ENCODE results near the gene IL17REL.
A peak's percentile ranks its signal among the peaks of the same experiment; 100 is the strongest.
"Not testable (repeated sequence)": the region's sequence is repeated elsewhere in the genome, so short reads cannot be mapped to it uniquely, and the experiment has no call there.

IL17REL gene

DNA sequence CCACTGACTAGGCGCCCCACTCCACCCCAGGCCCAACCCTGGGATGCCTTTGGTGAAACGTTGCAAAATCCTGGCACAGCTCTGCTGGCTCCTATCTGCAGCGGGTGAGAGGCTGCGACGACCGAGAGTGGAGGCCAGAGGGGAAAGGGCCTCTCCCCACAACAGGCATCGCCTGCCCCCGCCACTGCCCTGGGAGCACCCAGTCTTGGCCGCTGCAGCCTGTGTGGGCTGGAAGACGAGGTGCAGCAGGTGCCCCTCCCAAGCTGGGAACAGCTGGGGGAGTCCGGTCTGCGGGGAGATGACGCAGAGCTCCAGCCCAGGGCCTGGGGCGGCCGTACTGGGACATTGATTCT lies 56.2 kb downstream of the IL17REL start:
- DNase-seq (ENCODE audit: low read depth): no peak

DNA sequence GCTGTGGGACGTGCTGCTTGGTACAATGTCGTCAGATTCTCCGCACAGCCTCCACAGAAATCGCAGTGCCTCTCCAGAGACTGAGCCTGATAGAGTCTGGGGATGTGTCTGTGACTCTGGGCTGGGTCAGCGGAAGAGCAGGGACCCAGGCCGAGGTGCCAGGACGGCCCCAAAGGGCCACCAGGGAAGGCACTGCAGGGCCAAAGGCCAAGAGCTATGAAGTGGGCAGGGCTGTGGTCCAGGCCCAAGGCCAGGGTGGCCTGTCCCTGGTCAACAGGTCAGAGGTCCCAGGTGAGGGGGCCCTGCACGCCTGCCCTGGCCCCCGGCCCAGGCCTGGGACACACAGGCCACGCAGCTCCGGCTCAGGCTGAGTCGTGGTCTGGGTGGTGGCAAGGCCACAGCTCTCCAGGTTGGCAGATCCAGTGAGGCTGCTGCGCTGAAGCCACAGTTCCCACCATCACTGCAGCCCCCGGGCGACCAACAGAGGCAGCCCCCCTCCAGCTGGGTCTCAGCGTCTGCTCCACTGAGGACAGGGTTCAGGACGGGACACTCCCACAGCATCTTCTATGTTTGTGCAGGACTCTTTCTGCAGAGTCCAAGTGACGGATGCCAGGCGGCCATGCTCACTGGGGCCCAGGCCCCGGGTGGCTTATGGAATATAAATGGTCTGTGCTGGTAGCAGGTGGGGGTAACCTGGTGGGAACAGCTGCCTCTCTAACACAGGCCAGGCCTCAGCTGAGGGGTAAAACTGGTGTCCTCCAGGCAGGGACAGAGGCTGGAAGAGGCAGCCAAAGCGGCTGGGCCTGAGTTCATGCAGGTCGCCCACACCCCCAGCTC lies 56.8 kb downstream of the IL17REL start:
- DNase-seq (ENCODE audit: low read depth): no peak

DNA sequence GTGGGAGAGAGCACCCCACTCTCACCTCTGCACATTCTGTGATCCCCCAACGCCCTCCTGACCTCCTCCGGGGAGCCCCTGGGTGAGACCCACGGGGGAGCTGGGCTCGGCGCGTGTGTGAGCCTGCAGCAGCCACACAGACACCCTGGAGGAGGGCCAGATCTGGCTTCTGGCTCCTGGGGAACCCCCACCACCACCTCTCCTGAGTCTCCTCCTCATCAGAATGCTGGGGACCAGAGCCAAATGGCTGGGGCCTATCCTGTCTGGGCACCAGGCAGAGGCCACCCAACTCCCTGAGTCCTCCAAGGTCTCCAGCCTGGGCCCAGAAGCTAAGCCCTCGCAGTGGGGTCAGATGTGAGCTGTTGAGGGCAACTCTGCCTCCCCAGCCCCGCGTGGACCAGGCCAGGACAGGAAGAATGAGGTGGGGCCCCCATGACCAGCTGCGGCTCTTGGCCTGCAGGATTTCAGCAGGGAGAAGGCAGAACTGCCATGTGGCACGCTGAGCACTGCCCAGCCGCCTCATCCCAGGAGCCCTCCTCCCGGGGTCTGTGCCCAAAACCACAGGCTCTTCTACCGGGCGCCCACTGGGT lies 57.5 kb downstream of the IL17REL start:
- DNase-seq (ENCODE audit: low read depth): no peak

DNA sequence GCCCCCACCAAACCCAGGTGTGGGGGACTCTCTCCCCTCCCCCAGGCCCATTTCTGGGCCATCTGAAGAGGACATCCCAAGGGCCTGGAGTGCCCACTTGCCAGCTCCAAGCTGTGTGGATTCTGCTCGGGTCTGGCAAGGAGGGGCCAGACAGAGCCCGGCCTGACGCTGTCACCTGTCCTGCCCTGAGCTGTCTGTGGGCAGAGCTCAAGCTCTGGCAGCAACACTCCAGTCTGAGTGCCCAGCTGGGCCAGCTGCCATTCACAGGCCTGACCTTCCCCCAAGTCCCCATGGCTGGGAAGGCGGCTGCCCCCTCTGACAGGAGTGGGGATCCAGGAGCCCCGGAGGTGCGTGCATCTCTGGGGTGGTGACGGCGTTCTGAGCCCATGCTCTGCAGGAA lies 58.2 kb downstream of the IL17REL start:
- no peak for DNase-seq (ENCODE audit: low read depth)

DNA sequence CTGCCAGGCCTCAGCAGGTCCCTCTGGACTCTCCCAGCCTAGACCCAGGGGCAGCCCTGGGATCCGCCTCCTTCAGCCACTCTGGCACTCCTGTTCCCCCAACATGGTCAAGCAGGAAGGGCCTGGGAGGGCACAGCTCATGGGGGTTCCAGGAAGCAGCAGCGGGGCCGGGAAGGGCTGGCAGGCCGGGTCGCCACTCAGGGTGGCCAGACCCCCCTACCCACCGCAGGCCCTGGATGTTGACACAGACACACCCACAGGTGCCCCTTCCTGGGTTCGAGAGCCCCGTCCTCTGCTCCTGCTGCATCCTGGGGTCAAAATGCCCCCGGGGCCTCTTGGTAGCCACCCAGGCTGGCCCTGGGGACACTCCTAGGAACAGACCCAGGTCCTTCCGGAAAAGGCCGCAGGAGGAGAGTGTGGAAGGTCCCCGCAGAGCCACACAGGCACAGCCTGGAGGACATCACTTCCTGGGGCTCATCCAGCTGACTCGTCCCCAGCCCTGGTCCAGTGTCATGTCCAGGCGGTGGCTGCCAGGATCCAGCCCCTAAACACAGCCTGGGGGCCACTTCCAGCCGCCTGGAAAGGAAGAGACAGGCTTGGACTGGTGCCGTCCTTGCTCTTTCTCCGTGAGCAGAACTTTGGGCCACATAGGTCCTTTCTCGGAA lies 58.8 kb downstream of the IL17REL start:
- DNase-seq (ENCODE audit: low read depth): no peak

DNA sequence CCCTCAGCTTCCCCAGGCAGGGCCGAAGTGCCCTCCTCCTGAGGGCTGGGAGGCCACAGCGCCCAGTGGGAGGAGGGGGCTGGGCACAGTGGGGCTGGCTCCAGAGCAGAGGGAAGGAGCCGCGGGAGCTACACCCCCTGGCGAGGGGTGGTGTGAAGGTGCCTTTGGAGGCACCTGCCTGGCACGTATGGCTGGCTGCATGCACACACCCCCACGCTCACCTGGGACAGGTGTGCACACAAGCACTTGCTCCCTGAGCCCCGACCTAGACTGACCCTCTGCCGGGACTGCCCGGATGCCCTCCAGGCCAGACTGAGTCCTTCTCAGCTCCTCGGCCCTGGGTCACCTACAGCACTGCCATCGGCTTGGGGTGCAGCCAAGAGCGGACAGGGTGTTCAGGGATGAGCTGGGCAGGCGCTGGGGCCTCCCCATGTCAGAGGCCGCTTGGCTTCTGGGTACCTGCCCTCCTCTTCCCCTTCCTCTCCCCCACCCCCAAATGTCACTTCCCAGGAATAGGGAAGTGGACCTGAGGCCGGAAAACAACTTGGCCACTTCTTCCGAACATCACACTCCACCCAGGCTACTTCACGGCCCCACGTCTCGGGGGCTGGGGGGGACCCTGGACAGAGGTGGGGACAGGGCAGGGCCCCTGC lies 59.4 kb downstream of the IL17REL start:
- DNase-seq (ENCODE audit: low read depth): no peak

DNA sequence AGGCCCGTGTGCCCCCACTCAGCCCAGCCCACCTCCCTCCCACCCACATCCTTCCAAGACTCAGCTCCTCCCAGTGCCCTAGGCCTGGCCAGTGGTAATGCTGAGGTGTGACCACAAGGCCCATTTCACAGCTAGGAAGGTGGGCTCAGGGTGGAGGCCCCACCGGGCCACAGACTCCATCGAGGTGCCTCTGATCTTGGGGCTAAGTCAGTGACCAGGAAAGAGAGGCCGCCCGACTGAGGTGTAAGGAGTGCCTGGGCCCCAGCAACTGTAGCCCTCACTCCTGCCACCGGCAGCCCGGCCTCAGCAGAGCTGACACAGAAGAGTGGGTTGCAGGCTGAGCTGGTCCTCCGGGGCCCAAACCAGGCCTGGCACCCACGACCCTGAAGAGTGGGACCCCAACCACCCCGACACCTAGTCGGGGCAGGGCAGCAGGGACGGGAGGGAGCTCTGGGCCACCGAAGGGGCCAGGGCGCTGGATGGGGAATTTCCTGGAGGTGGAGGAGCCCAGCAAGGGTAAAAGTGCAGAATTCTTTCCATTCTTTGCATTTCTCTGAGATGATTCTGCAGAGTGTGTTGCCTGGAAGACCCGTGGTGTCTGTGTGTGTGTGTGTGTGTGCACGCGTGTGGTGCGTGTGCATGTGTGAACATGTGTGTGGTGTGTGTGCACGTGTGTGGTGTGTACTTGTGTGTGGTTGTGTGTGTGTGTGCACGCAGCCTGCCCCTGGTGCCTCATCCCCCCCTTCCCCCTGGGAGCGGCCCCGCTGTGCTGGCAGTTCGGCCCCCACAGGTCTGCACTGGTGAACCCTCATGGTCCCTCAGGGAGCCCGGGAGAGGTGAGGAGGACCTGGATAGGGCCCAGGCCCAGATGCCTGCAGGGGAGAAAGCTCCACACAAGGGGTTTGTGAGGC lies 60.3 kb downstream of the IL17REL start:
- peak; percentile 61 for DNase-seq (ENCODE audit: low read depth)

DNA sequence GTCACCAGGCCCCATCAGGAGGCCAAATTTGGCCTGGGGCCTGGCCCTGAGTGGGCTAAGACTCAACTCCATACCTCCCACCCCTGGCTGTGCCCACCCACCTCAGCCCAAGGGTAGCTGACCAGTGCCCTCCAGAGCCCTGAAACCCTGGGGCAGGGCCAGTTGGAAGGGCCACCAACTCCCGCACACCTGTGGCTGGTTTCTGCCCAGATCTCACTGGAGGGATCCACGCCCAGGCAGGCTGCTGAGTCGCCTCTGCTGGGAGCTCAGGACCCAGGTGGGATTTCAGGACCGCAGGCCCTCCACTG lies 60.9 kb downstream of the IL17REL start:
- no peak for DNase-seq (ENCODE audit: low read depth)

DNA sequence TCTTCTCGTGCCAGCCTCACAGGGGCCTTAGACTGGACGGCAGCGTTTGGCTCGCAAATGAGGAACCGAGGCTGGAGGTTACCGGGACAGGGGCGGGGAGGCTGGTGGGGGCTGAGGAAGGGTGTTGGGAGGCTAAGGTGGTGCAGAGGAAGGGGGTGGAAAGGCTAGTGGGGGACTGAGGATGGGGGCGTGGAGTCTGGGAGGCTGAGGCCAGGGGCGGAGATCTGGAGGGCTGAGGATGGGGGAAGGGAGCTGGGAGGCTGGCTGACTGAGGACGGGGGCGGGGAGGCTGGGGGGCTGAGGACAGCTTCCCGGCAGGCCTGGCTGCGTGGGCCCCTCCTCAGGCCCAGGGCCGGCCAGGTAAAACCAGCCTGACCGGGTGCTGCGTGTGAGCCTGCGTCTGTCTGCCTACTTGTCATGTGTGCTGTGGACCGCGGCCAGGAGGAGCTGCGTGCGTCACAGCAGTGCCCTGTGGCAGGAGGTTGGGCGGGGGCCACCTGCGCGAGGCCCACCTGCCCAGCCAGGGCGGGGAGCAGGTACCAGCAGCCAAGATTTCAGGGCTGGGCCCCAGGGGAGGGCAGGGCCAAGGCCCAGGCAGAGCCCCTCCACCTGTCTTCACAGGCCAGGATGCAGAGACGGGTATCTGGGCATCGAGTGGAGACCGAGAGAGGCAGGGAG lies 61.4 kb downstream of the IL17REL start:
- no peak for DNase-seq (ENCODE audit: low read depth)

DNA sequence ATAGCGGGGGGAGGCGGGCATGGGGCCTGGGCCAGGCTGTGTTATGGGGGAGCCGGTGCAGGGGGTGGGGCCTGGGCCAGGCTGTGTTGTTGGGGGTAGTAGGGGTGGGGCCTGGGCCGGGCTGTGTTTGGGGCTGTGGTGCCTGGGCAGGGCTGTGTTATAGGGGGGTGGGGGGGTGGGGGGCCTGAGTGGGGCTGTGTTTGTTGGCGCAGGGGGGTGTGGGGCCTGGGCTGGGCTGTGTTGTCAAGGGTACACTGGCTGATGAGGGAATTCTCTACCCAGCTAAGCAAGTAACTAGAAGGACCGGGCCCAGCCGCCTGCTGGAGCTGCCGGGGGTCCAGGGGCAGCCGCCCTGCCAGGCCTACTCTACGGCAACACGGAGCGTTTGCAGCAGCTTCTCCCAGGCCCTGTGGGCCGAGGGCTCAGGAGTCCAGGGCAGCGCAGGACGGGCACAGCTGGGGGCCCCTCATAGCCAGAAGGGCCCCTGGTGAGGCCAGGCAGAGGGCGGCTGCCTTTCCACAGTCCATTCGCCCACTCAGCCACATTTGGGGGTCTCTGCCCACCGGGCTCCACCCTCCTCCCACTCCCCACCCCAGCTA lies 62.1 kb downstream of the IL17REL start:
- no peak for DNase-seq (ENCODE audit: low read depth)

DNA sequence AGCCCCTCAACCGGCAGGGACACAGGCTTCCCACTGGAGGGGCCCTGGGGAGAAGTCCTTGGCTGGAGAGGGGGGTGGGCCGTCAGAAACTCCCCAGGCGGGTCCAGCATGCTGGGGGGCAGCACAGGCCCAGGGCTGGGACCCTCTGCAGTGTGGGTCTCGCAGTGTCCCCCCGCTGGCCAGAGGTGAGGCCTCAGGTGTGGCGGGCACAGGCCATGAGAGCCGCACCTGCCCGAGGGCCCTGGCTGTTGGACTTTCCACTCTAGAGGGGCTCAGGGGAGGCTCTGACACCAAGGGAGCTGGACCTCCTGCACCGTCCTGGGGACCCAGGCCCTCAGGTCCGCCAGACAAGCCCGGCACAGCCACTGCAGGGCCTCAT lies 62.7 kb downstream of the IL17REL start:
- DNase-seq (ENCODE audit: low read depth): no peak

DNA sequence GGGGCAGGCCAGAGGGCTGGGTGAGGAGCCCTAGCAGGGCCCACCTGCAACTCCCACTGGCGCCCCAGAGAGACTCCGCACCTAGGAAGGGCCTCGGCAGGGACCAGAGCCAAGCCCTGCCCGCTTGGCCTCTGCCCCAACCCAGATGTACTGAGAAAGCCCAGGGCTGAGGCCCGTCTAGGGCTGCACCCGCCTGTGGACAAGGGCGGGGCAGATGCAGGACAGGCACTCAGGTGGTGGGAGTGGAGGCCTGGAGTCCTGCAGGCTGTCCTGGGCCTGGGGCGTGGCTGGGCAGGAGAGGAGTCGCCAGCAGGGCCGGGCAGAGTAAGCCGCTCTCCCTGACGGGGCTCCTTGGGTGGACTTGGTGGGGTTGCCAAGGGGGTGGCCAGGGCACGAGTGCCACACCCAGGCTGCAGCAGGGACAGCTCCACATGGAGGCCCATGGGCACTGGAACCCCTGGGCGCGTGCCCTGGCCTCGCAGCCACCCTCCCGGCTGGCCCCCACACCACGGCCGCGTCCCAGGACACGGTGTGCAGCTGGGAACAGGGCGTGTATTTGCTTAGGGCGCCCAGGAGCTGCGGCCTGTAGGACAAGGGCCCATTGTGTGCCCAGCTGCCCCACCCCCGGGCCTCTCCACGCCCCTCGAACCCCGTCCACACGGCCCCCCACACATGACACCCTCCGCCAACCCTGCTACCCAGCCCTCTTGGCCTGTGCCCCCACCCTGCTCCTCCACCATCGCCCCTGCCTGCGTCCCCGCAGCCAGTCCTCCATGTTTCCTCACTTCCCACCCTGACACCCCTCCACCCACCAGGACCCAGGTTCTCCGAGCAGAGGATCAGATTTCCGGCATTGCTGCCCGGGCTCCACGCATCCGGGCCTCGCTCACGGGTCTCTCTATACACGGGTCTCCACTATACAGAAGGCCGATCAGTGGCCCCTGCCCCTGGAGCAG lies 63.3 kb downstream of the IL17REL start:
- no peak for DNase-seq (ENCODE audit: low read depth)

DNA sequence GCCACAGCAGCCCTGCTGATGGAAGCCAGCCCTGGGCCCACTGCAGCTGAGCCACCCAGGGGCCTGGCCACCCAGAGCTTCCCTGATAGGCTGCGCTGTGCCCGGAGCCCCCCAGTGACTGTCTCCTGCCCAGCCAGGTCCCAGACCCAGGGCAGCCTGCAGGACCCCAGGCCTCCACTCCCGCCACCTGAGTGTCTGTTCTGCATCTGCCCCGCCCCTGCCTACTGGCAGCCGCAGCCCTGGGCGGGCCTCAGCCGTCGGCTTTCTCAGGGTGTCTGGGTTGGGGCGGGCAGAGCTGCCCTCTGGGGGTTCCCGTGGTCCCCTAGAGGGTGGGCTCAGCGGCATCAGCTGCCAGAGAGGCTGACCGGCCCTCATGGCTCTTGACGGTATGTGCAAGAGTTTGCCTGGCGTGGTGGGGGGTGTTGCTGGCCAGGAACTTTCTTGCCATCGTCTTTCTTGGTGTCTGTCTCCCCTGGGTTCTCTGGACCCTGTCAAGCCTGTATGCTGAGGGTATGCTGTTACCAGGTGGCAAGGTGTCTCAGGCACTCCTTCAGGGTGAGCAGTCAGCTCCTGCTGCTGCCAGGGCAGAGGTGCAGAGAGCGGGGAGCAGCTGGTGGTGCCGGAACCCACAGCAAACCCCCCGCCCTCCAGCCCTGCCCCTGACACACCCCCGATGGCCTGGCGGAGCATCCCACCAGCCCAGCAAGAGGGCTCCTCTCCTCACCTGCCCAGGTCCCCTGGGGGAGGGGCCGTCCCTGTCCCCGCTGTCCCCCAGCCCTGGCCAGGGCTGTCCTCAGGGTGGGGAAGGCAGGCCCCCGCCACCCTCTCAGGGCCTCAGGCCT lies 64.2 kb downstream of the IL17REL start:
- DNase-seq (ENCODE audit: low read depth): no peak

DNA sequence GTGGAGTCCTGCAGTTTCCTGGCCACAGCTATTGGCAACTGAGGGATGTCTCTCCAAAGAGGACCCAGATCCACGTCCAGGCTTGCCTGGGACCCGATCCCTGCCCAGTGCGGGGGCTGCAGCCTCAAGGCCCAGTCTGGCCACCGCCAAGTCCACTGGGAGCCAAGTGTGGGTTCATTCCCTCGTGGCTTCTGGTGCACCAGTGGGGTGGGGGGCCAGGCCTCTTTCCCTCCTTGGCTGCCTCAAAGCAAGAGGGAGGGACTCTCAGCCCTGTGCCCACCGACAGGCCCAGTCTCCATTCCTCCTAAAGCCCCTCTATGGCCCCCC lies 65.3 kb downstream of the IL17REL start:
- no peak for DNase-seq (ENCODE audit: low read depth)

DNA sequence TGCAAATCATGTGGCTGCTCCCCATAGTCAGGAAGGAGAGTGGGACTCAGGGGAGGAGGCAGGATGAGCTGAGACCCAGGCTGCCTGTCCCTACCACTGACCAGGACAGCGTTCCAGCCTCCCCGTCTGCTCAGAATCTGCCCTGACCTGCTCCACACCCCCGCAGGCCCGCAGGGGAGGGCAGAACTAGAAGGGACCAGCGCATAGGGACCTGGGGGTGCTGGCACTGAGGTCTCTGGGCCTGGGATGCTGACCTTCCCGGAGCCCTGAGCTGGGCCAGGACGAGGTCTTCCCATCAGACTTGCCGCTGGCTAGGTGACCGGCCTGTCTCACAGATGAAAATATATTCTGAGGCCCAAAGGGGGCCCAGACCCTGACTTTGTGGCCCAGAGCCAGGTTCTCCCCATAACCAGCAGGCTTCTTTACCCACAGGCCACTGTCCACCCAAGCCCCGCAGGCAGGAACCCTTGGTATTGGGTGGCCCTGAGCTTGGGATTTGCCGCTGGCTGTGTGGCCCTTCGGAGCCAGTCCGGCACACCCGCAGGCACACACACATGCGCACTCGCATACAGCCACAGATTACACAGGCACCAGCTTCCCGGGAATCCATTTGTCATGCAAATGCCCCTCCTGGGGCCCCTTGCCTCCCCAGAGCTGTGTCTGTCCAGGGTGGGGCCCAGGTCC lies 65.8 kb downstream of the IL17REL start:
- DNase-seq (ENCODE audit: low read depth): no peak

DNA sequence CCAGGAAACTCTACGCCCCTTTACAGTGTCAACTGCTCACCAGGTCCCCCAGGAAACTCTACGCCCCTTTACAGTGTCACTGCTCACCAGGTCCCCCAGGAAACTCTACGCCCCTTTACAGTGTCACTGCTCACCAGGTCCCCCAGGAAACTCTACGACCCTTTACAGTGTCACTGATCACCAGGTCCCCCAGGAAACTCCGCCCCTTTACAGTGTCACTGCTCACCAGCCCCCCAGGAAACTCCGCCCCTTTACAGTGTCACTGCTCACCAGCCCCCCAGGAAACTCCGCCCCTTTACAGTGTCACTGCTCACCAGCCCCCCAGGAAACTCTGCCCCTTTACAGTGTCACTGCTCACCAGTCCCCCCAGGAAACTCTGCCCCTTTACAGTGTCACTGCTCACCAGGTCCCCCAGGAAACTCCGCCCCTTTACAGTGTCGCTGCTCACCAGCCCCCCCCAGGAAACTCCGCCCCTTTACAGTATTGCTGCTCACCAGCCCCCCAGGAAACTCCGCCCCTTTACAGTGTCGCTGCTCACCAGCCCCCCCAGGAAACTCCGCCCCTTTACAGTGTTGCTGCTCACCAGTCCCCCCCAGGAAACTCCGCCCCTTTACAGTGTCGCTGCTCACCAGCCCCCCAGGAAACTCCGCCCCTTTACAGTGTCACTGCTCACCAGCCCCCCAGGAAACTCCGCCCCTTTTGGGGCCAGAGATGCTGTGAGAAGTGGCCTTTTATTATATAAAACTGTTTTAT lies 67.3 kb downstream of the IL17REL start:
- DNase-seq (ENCODE audit: low read depth): not testable (repeated sequence)

Data from HS-5 (cell line).